ENCODE measurements around the gene IPO7.

- TF ChIP-seq CTCF (IDR thresholded peaks at IDR 0.05) = no peak
- no peak for TF ChIP-seq EP300 (IDR thresholded peaks at IDR 0.05)
- TF ChIP-seq POLR2A (IDR thresholded peaks at IDR 0.05) = no peak
Measured at GRCh38 chr11:9367551-9367950, 16.9 kb upstream of the IPO7 start.
